A549 (cell line): Measurements from ENCODE around the gene HDHD5. TPM values are rescaled to one million over a fixed set of nuclear protein-coding genes. Genes with fewer than 3 reads are reported as not detected.

Experiments used
- ATAC-seq, 2 experiments: fragments of 200-7000 bp in 1 of 2; fragments of >200 bp in 1 of 2; cut with Nextera tagmentation in 1 of 2; cut with Tn5 transposase in 1 of 2; 3 replicates each; pipeline versions ENCODE4 v1.8.0 to v1.9.1; 2018 to 2020; ENCODE audit warnings: mild to moderate bottlenecking in 1 of 2, moderate library complexity in 1 of 2
- CTCF ChIA-PET: fragments of 300-600 bp; sonication (Branson Sonifier 250); formaldehyde crosslinking; extraction: SDS; loops from one replicate; lab custom pipeline; 2021; ENCODE audit warnings: antibody characterized with exemption, inconsistent platforms; lab: Yijun Ruan, JAX
- POLR2A ChIA-PET: fragments of 350-600 bp; formaldehyde crosslinking; extraction: SDS; loops from one replicate; lab custom pipeline; 2021; ENCODE audit warnings: antibody characterized with exemption, inconsistent platforms; lab: Yijun Ruan, JAX
- DNase-seq, 2 experiments: peaks; one replicate each; pipeline versions ENCODE4 v3.0.0 to v3.0.0-alpha.2; 2011 to 2016; ENCODE audit warnings: low read depth in 1 of 2, low spot score in 1 of 2
- FAIRE-seq: peaks from 2 replicates; lab custom pipeline; 2011; peaks lifted over from hg19 to GRCh38; lab: Jason Lieb, UNC
- H3K27ac ChIP-seq, 2 experiments: fragments of >200 bp; sonication (Bioruptor Twin); formaldehyde crosslinking; 3 replicates each; pipeline ENCODE4 v1.5.1; 2016 to 2017
- H3K4me1 ChIP-seq: fragments of >200 bp; sonication (Bioruptor Twin); formaldehyde crosslinking; 3 replicates; pipeline ENCODE4 v1.6.1; 2016
- H3K4me2 ChIP-seq: fragments of >200 bp; sonication (Bioruptor Twin); formaldehyde crosslinking; 3 replicates; pipeline ENCODE4 v1.6.1; 2016
- H3K4me3 ChIP-seq: fragments of >200 bp; sonication (Bioruptor Twin); formaldehyde crosslinking; 3 replicates; pipeline ENCODE4 v1.5.1; 2016
- H3K9me3 ChIP-seq: fragments of >200 bp; sonication (Bioruptor Twin); formaldehyde crosslinking; 3 replicates; pipeline ENCODE4 v1.6.1; 2016
- CBX8 ChIP-seq: fragments of 200-600 bp; sonication (generic); IDR thresholded peaks from 2 replicates; pipeline ENCODE4 v1.6.1; 2016
- EHF ChIP-seq: fragments of 250-450 bp; sonication (Bioruptor Pico); IDR thresholded peaks from 2 replicates; pipeline ENCODE4 v1.5.0; 2020; ENCODE audit warnings: mild to moderate bottlenecking
- ESRRA ChIP-seq: fragments of 150-350 bp; IDR thresholded peaks from 2 replicates; pipeline ENCODE4 v1.6.1; 2014; ENCODE audit warnings: mild to moderate bottlenecking, low read length, borderline replicate concordance
- GATA3 ChIP-seq: IDR thresholded peaks from 2 replicates; pipeline ENCODE4 v1.6.1; 2012; ENCODE audit warnings: borderline replicate concordance
- HDAC2 ChIP-seq: fragments of 200-600 bp; sonication (generic); IDR thresholded peaks from 2 replicates; pipeline ENCODE4 v1.6.1; 2016
- HOXB13 ChIP-seq: fragments of 250-450 bp; sonication (Bioruptor Pico); IDR thresholded peaks from 2 replicates; pipeline ENCODE4 v1.5.0; 2020; ENCODE audit warnings: low read depth, mild to moderate bottlenecking, moderate library complexity
- JUN ChIP-seq, 2 experiments: fragments of >200 bp; sonication (Bioruptor Twin); formaldehyde crosslinking; IDR thresholded peaks; 2 replicates in 1 of 2; 3 replicates in 1 of 2; pipeline ENCODE4 v1.6.1; 2016 to 2017
- JUNB ChIP-seq: fragments of >200 bp; sonication (Bioruptor Twin); formaldehyde crosslinking; IDR thresholded peaks from 2 replicates; pipeline ENCODE4 v1.6.1; 2016
- KDM1A ChIP-seq: fragments of 200-600 bp; sonication (generic); IDR thresholded peaks from 2 replicates; pipeline ENCODE4 v1.6.1; 2016; ENCODE audit warnings: low read depth, mild to moderate bottlenecking
- MYC ChIP-seq: IDR thresholded peaks from 2 replicates; pipeline ENCODE4 v1.6.1; 2012; ENCODE audit warnings: mild to moderate bottlenecking, inconsistent platforms, low read length, improper control_type of control experiment, borderline replicate concordance
- NFE2L2 ChIP-seq: fragments of 150-350 bp; conservative IDR thresholded peaks from 2 replicates; pipeline ENCODE4 v1.6.1; 2014; ENCODE audit warnings: low read length
- NPAS2 ChIP-seq: fragments of 250-450 bp; sonication (Bioruptor Pico); IDR thresholded peaks from 2 replicates; pipeline ENCODE4 v1.8.0; 2022; ENCODE audit warnings: mild to moderate bottlenecking, moderate library complexity, borderline replicate concordance
- NR3C1 ChIP-seq: fragments of >200 bp; sonication (Bioruptor Twin); formaldehyde crosslinking; IDR thresholded peaks from 3 replicates; pipeline ENCODE4 v1.6.1; 2017
- POLR2AphosphoS2 ChIP-seq: conservative IDR thresholded peaks from 2 replicates; pipeline ENCODE4 v1.6.1; 2012; ENCODE audit warnings: low read length, improper control_type of control experiment, inconsistent platforms
- RFX5 ChIP-seq: fragments of 450-650 bp; IDR thresholded peaks from 2 replicates; pipeline ENCODE4 v1.7.1; 2014; ENCODE audit warnings: antibody characterized with exemption, mild to moderate bottlenecking, moderate library complexity
- SMC3 ChIP-seq: fragments of >200 bp; sonication (Bioruptor Twin); formaldehyde crosslinking; IDR thresholded peaks from 3 replicates; pipeline ENCODE4 v1.6.1; 2018; ENCODE audit warnings: inconsistent platforms
- TFCP2L1 ChIP-seq: fragments of 250-450 bp; sonication (Bioruptor Pico); IDR thresholded peaks from 2 replicates; pipeline ENCODE4 v1.5.0; 2021; ENCODE audit warnings: mild to moderate bottlenecking
- ZC3H11A ChIP-seq: fragments of 450-650 bp; IDR thresholded peaks from 2 replicates; pipeline ENCODE4 v1.6.1; 2014; ENCODE audit warnings: antibody characterized with exemption, mild to moderate bottlenecking
- ZFP36 ChIP-seq: fragments of 450-650 bp; IDR thresholded peaks from 2 replicates; pipeline ENCODE4 v1.6.1; 2014; ENCODE audit warnings: borderline replicate concordance; ENCODE audit not compliant: partially characterized antibody
- WGBS: methylation state at CpG from one replicate; pipeline ENCODE4 v1.1.6; 2017; ENCODE audit errors: missing lambda C conversion rate; 5-methylcytosine and 5-hydroxymethylcytosine counted together
- polyA plus RNA-seq, 4 experiments: library from polyadenylated mRNA; depleted of rRNA in 3 of 4; stranded (reverse); fragments of >200 nt; fragmentation: RNase III in 1 of 4; extraction: RNeasy Plus Mini Kit Qiagen cat#74134 plus additional on column Dnase treatment in 1 of 4; gene quantifications; 2 replicates in 3 of 4; 3 replicates in 1 of 4; pipeline ENCODE4 v1.2.3, GENCODE V29; 2011 to 2017
- TF ChIP-seq, protein P1 (sequence below): IDR thresholded peaks from 2 replicates; pipeline ENCODE4 v1.6.1; 2012; ENCODE audit warnings: low read depth, borderline replicate concordance
- TF ChIP-seq, protein P2 (sequence below): fragments of >200 bp; sonication (Bioruptor Twin); formaldehyde crosslinking; IDR thresholded peaks from 2 replicates; pipeline ENCODE4 v1.6.1; 2016
- TF ChIP-seq, protein P3 (sequence below): IDR thresholded peaks from 2 replicates; pipeline ENCODE4 v1.6.1; 2012
- TF ChIP-seq, protein P4 (sequence below): fragments of 200-600 bp; sonication (generic); IDR thresholded peaks from 2 replicates; pipeline ENCODE4 v1.6.1; 2016; ENCODE audit warnings: antibody characterized with exemption, mild to moderate bottlenecking, moderate library complexity
- TF ChIP-seq, protein P5 (sequence below): fragments of 250-450 bp; sonication (Bioruptor Pico); IDR thresholded peaks from 2 replicates; pipeline ENCODE4 v1.5.0; 2021; ENCODE audit warnings: mild to moderate bottlenecking, moderate library complexity, borderline replicate concordance

Gene HDHD5
- polyA plus RNA-seq, 2 of the 4 experiments (the other 2 are of a cell fraction): 19.7 to 35.5 TPM

DNA sequence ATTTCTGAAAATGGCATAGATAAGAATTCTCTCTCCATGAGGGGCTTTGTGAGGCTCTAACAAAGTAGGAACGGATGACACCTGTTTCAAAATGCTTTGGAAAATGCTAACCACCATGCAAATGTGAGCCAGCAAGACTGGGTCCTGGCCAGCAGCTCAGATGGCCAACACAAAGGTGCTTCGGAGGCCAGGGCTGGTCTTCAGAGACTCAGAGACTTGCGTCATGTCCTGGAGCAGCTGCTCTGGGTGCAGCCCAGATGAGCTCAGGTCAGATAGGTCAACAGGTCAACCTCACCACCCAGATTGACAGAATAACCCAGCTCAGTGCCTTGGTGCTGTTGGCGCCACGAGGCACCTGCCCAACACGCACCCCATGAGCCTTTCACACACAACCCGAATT, 25.9 kb downstream of the HDHD5 start:
- Histone ChIP-seq H3K9me3 (no peaks in the 10 kb centered on the region), H3K4me2 (no peak overlapping the region), H3K4me3 (no peak overlapping the region), H3K4me1 (no peaks in the 10 kb centered on the region), H3K27ac (no peak overlapping the region)
- no peak for TF ChIP-seq EHF (CRISPR knock-in tag)
- no peak for TF ChIP-seq MYC
- TF ChIP-seq ZC3H11A: no peak
- TF ChIP-seq NR3C1: no peak
- TF ChIP-seq, protein P1, sequence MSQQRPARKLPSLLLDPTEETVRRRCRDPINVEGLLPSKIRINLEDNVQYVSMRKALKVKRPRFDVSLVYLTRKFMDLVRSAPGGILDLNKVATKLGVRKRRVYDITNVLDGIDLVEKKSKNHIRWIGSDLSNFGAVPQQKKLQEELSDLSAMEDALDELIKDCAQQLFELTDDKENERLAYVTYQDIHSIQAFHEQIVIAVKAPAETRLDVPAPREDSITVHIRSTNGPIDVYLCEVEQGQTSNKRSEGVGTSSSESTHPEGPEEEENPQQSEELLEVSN: no peak
- TF ChIP-seq SMC3: no peak
- no peak for TF ChIP-seq ESRRA
- TF ChIP-seq NFE2L2: no peak
- TF ChIP-seq JUNB: no peak
- no peak for TF ChIP-seq GATA3
- TF ChIP-seq, protein P2, sequence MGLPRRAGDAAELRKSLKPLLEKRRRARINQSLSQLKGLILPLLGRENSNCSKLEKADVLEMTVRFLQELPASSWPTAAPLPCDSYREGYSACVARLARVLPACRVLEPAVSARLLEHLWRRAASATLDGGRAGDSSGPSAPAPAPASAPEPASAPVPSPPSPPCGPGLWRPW: no peak
- no peak for TF ChIP-seq RFX5
- TF ChIP-seq NPAS2 (CRISPR knock-in tag): no peak
- no peak for TF ChIP-seq HOXB13 (CRISPR knock-in tag)
- TF ChIP-seq, protein P3, sequence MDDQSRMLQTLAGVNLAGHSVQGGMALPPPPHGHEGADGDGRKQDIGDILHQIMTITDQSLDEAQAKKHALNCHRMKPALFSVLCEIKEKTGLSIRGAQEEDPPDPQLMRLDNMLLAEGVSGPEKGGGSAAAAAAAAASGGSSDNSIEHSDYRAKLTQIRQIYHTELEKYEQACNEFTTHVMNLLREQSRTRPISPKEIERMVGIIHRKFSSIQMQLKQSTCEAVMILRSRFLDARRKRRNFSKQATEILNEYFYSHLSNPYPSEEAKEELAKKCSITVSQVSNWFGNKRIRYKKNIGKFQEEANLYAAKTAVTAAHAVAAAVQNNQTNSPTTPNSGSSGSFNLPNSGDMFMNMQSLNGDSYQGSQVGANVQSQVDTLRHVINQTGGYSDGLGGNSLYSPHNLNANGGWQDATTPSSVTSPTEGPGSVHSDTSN: no peak
- TF ChIP-seq, protein P4, sequence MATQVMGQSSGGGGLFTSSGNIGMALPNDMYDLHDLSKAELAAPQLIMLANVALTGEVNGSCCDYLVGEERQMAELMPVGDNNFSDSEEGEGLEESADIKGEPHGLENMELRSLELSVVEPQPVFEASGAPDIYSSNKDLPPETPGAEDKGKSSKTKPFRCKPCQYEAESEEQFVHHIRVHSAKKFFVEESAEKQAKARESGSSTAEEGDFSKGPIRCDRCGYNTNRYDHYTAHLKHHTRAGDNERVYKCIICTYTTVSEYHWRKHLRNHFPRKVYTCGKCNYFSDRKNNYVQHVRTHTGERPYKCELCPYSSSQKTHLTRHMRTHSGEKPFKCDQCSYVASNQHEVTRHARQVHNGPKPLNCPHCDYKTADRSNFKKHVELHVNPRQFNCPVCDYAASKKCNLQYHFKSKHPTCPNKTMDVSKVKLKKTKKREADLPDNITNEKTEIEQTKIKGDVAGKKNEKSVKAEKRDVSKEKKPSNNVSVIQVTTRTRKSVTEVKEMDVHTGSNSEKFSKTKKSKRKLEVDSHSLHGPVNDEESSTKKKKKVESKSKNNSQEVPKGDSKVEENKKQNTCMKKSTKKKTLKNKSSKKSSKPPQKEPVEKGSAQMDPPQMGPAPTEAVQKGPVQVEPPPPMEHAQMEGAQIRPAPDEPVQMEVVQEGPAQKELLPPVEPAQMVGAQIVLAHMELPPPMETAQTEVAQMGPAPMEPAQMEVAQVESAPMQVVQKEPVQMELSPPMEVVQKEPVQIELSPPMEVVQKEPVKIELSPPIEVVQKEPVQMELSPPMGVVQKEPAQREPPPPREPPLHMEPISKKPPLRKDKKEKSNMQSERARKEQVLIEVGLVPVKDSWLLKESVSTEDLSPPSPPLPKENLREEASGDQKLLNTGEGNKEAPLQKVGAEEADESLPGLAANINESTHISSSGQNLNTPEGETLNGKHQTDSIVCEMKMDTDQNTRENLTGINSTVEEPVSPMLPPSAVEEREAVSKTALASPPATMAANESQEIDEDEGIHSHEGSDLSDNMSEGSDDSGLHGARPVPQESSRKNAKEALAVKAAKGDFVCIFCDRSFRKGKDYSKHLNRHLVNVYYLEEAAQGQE: no peak
- DNase-seq: no peak
- 79% methylated on average over 7 of the region's 7 CpGs for WGBS
- POLR2A ChIA-PET: no interaction called here
- CTCF ChIA-PET: interaction anchor here (1.4 kb wide), 1 partner anchor 38 kb away, joined by 8 read pairs; no protein-coding TSS in a partner anchor
- FAIRE-seq: no peak
- no peak for ATAC-seq

DNA sequence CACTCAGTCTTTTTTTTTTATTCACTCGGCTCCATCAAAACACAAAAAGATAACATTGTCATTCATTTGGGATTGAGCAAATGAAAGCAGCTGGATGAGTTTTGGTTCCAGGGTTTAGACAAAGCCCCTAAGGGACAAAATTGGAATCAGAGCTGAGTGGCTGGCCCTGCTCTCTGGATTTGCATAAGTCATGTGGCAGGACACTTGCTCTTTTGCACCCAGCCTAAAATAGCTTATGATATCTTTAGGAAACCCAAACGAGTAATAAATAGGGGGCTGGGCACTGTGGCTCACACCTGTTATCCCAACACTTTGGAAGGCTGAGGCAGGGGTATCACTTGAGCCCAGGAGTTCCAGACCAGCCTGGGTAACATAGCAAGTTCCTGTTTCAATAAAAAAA, 27.0 kb downstream of the HDHD5 start:
- Histone ChIP-seq H3K27ac (no peak overlapping the region), H3K4me3 (no peak overlapping the region), H3K9me3 (no peaks in the 10 kb centered on the region), H3K4me2 (no peak overlapping the region), H3K4me1 (no peaks in the 10 kb centered on the region)
- no peak for DNase-seq
- 46% methylated on average over 2 of the region's 2 CpGs for WGBS
- ChIA-PET CTCF (interaction anchor here (0.9 to 1.4 kb wide), 4 partner anchors 23 to 370 kb away, joined by 3 to 8 read pairs (median 4); no protein-coding TSS in a partner anchor), POLR2A (interaction anchor here (1.0 to 1.4 kb wide), 2 partner anchors 26 to 39 kb away, joined by 3 to 5 read pairs; no protein-coding TSS in a partner anchor)
- no peak for ATAC-seq
- FAIRE-seq: no peak
- TF ChIP-seq NR3C1 (no peak), ZFP36 (no peak), POLR2AphosphoS2 (no peak)

DNA sequence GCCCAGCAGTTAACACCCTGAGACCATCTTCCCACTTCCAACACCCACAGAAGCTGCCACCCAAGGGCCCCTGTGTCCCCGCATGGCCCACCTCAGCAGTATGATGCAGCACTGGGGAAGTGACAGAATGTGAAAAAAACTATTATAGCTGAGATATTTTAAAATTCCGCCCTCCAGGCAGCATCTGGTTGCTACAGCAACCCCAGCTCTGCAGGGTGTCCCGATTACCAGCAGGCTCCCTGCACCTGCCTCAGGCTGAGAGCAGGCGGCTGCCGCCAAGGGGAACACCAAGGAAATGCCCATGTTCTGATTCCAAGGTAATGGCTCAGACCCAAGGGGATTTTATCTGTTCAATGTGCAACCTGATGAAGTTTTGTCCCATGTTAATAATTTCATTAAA, 27.4 kb downstream of the HDHD5 start:
- Histone ChIP-seq H3K4me1 (no peaks in the 10 kb centered on the region), H3K4me2 (no peak overlapping the region), H3K27ac (no peak overlapping the region), H3K4me3 (no peak overlapping the region), H3K9me3 (no peaks in the 10 kb centered on the region)
- CTCF ChIA-PET: interaction anchor here (0.8 to 1.0 kb wide), 4 partner anchors 12 to 370 kb away, joined by 3 to 4 read pairs (median 4); no protein-coding TSS in a partner anchor
- ATAC-seq: peak; percentile 66 to 85
- TF ChIP-seq JUN (IDR thresholded peaks at IDR 0.05) (no peak), HDAC2 (no peak), MYC (no peak), TFCP2L1 (CRISPR knock-in tag) (no peak), CBX8 (no peak), KDM1A (no peak), NR3C1 (no peak)
- TF ChIP-seq, protein P2: no peak
- TF ChIP-seq, protein P5, sequence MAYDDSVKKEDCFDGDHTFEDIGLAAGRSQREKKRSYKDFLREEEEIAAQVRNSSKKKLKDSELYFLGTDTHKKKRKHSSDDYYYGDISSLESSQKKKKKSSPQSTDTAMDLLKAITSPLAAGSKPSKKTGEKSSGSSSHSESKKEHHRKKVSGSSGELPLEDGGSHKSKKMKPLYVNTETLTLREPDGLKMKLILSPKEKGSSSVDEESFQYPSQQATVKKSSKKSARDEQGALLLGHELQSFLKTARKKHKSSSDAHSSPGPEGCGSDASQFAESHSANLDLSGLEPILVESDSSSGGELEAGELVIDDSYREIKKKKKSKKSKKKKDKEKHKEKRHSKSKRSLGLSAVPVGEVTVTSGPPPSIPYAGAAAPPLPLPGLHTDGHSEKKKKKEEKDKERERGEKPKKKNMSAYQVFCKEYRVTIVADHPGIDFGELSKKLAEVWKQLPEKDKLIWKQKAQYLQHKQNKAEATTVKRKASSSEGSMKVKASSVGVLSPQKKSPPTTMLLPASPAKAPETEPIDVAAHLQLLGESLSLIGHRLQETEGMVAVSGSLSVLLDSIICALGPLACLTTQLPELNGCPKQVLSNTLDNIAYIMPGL: no peak
- POLR2A ChIA-PET: interaction anchor here (1.0 to 1.4 kb wide), 2 partner anchors 27 to 40 kb away, joined by 3 to 5 read pairs; no protein-coding TSS in a partner anchor
- no peak for FAIRE-seq
- 29% methylated on average over 5 of the region's 5 CpGs for WGBS
- DNase-seq: no peak
